ENCODE results near the gene PDCD6IP. TPM values are rescaled to one million over a fixed set of nuclear protein-coding genes. Genes with fewer than 3 reads are reported as not detected.
A peak's percentile ranks its signal among the peaks of the same experiment; 100 is the strongest.

The PDCD6IP gene
- total RNA-seq, 2 donors from 2014 or later, result 120 to 134 TPM

DNA sequence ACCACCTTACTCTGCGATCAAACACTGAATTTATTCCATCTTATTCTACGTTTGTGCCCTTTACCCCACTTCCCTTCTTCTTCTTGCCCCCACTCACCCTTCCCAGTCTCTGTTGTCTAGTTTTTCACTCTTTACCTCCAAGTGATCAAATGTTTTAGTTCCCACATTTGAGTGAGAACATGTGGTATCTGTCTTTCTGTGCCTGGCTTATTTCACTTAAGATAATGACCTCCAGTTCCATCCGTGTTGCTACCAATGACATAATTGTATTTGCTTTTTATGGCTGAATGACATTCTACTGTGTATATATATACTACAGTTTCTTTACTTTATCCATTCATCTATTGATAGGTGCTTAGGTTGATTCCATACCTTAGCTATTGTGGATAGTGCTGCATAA is 78.8 kb downstream of the PDCD6IP start:
- H3K4me3 ChIP-seq (ENCODE audit: low read length), result no peak overlapping the region
- 87 to 94% methylated on average over 2 to 3 of the region's 3 CpGs for WGBS, 2 experiments (ENCODE audit: insufficient coverage in 1 of 2, insufficient read length in 1 of 2)
- Mint-ChIP-seq H3K27ac (no peak overlapping the region), H3K4me1 (peaks cover 28% of the 10 kb centered on the region), H3K9me3 (no peaks in the 10 kb centered on the region), H3K4me3 (no peak overlapping the region), H3K27me3 (ENCODE audit: insufficient read depth) (no peaks in the 10 kb centered on the region), H3K36me3 (ENCODE audit: low read depth) (no peaks in the 10 kb centered on the region)
- DNase-seq, result no peak
- peaks cover 6% of the 10 kb centered on the region for H3K9me3 ChIP-seq (ENCODE audit: control insufficient read depth, low read length)
- H3K36me3 ChIP-seq (ENCODE audit: control insufficient read depth, insufficient read depth, low read length), result no peaks in the 10 kb centered on the region
- no peak overlapping the region for H3K9ac ChIP-seq (ENCODE audit: extremely low read depth, low read length, poor library complexity, severe bottlenecking)
- H3K27me3 ChIP-seq (ENCODE audit: control insufficient read depth, insufficient read depth, low read length, poor library complexity, severe bottlenecking), result no peaks in the 10 kb centered on the region
- no peak overlapping the region for H3K27ac ChIP-seq (ENCODE audit: low read depth, low read length)
- TF ChIP-seq, protein P1, sequence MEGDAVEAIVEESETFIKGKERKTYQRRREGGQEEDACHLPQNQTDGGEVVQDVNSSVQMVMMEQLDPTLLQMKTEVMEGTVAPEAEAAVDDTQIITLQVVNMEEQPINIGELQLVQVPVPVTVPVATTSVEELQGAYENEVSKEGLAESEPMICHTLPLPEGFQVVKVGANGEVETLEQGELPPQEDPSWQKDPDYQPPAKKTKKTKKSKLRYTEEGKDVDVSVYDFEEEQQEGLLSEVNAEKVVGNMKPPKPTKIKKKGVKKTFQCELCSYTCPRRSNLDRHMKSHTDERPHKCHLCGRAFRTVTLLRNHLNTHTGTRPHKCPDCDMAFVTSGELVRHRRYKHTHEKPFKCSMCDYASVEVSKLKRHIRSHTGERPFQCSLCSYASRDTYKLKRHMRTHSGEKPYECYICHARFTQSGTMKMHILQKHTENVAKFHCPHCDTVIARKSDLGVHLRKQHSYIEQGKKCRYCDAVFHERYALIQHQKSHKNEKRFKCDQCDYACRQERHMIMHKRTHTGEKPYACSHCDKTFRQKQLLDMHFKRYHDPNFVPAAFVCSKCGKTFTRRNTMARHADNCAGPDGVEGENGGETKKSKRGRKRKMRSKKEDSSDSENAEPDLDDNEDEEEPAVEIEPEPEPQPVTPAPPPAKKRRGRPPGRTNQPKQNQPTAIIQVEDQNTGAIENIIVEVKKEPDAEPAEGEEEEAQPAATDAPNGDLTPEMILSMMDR (conservative IDR thresholded peaks at IDR 0.05), result no peak
- H3K4me1 ChIP-seq (ENCODE audit: control insufficient read depth, insufficient read depth, low read length), result peaks cover 3% of the 10 kb centered on the region

DNA sequence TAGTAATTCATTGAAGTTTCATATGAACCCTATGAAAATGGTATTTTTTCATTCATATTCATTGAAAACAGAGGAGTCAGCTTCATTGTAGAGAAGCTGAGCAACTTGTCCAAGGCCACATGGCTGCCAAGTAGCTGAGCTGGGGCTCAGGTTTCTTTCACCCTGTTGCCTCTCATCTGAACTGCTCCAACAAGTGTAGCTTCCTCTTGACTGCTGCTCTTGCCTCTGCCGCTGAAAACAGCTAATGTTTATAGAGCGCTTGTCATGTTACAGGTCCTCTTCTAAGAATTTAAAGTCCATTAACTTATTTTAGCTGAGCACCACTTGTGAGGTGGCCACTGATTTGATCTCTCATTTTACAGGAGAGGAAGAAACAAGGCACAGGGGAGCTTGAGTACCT is 81.1 kb downstream of the PDCD6IP start:
- Histone ChIP-seq H3K9me3 (ENCODE audit: control insufficient read depth, low read length) (no peaks in the 10 kb centered on the region), H3K9ac (ENCODE audit: extremely low read depth, low read length, poor library complexity, severe bottlenecking) (no peak overlapping the region), H3K27me3 (ENCODE audit: control insufficient read depth, insufficient read depth, low read length, poor library complexity, severe bottlenecking) (no peaks in the 10 kb centered on the region), H3K4me1 (ENCODE audit: control insufficient read depth, insufficient read depth, low read length) (peaks cover 3% of the 10 kb centered on the region), H3K4me3 (ENCODE audit: low read length) (no peak overlapping the region), H3K36me3 (ENCODE audit: control insufficient read depth, insufficient read depth, low read length) (no peaks in the 10 kb centered on the region), H3K27ac (ENCODE audit: low read depth, low read length) (no peak overlapping the region)
- DNase-seq, result no peak
- H3K4me3 Mint-ChIP-seq, result no peak overlapping the region
- no peaks in the 10 kb centered on the region for H3K9me3 Mint-ChIP-seq
- H3K27ac Mint-ChIP-seq, result peak overlapping the region; percentile 59
- H3K27me3 Mint-ChIP-seq (ENCODE audit: insufficient read depth), result no peaks in the 10 kb centered on the region
- H3K36me3 Mint-ChIP-seq (ENCODE audit: low read depth), result no peaks in the 10 kb centered on the region
- H3K4me1 Mint-ChIP-seq, result peaks cover 32% of the 10 kb centered on the region
- WGBS, 2 experiments (ENCODE audit: insufficient coverage in 1 of 2, insufficient read length in 1 of 2), result 76 to 92% methylated on average over 2 of the region's 2 CpGs
- TF ChIP-seq, protein P1 (conservative IDR thresholded peaks at IDR 0.05), result no peak

DNA sequence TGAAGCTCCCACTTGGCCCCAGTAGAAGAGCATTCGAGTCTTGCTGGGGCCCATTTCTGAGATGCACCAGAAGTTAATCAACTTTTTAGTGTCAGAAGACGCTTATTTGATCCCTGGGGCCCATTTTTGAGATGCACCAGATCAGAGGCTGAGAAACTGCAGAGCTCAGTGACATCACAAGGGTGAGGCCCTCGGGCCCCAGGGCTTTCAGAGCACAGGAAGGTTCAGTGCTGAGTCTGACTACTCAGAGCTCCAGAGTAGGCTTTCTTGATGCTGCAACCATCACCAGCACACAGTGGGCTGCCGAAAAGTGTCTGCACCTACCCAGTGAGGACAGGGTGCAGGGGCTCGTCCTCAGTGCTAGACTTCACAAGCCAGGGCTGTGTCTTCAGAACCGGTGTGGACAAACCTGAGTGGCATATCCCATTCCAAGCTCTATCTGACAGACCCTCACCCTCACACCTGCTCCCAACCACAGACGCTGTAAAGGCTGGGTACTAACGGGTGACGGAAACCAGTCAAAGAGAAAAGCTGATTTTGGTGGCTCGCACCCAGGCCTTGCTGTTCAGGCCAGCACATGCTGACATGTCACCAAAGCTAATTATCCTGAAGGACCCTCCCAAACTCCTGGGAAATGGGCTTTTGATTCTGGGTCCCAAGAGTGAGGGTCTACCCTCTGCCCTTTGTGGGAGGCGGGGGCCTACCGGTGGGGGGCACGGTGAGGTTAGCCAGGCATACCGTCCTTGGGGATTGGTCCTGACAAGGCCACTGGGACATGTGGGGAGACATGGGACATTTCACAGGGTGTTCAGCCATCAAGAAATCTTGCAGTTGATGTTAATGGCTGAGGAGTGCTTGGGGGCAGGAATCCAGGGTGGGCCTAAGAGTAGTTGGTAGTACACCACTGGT is 83.0 kb downstream of the PDCD6IP start:
- H3K4me1 Mint-ChIP-seq, result peaks cover 17% of the 10 kb centered on the region
- no peak overlapping the region for H3K27ac Mint-ChIP-seq
- 93 to 98% methylated on average over 5 to 14 of the region's 14 CpGs for WGBS, 2 experiments (ENCODE audit: insufficient coverage in 1 of 2, insufficient read length in 1 of 2)
- no peaks in the 10 kb centered on the region for H3K36me3 Mint-ChIP-seq (ENCODE audit: low read depth)
- Histone ChIP-seq H3K27ac (ENCODE audit: low read depth, low read length) (no peak overlapping the region), H3K9me3 (ENCODE audit: control insufficient read depth, low read length) (no peaks in the 10 kb centered on the region), H3K9ac (ENCODE audit: extremely low read depth, low read length, poor library complexity, severe bottlenecking) (no peak overlapping the region), H3K4me1 (ENCODE audit: control insufficient read depth, insufficient read depth, low read length) (no peaks in the 10 kb centered on the region), H3K4me3 (ENCODE audit: low read length) (no peak overlapping the region), H3K27me3 (ENCODE audit: control insufficient read depth, insufficient read depth, low read length, poor library complexity, severe bottlenecking) (no peaks in the 10 kb centered on the region), H3K36me3 (ENCODE audit: control insufficient read depth, insufficient read depth, low read length) (no peaks in the 10 kb centered on the region)
- no peaks in the 10 kb centered on the region for H3K27me3 Mint-ChIP-seq (ENCODE audit: insufficient read depth)
- no peaks in the 10 kb centered on the region for H3K9me3 Mint-ChIP-seq
- no peak for DNase-seq
- no peak overlapping the region for H3K4me3 Mint-ChIP-seq
- TF ChIP-seq, protein P1 (conservative IDR thresholded peaks at IDR 0.05), result no peak
